Fibroblast of lung (primary cell): ENCODE results near the gene EPHB6. TPM values are rescaled to one million over a fixed set of nuclear protein-coding genes. Genes with fewer than 3 reads are reported as not detected.

ENCODE experiments used
- DNase-seq, 2 donors: peaks; one replicate each; pipeline versions ENCODE4 v3.0.0 to v3.0.0-alpha.2; 2010; ENCODE audit warnings: low read depth in 2 of 2
- H2AFZ ChIP-seq: 2 replicates; pipeline ENCODE4 v1.5.1; 2012; ENCODE audit warnings: low read length, control low read depth, inconsistent platforms
- H3K27ac ChIP-seq: 2 replicates; pipeline ENCODE4 v1.5.1; 2011; ENCODE audit warnings: low read length, control low read depth; ENCODE audit not compliant: insufficient read depth
- H3K27me3 ChIP-seq: 2 replicates; pipeline ENCODE4 v1.5.1; 2011; ENCODE audit warnings: mild to moderate bottlenecking, low read length; ENCODE audit not compliant: control insufficient read depth, insufficient read depth
- H3K36me3 ChIP-seq: 2 replicates; pipeline ENCODE4 v1.5.1; 2011; ENCODE audit warnings: low read length; ENCODE audit not compliant: control insufficient read depth, insufficient read depth
- H3K4me1 ChIP-seq: 2 replicates; pipeline ENCODE4 v1.5.1; 2011; ENCODE audit warnings: low read length; ENCODE audit not compliant: control insufficient read depth, insufficient read depth; ENCODE audit errors: extremely low read depth
- H3K4me2 ChIP-seq: 2 replicates; pipeline ENCODE4 v1.5.1; 2011; ENCODE audit warnings: low read length, control low read depth; ENCODE audit not compliant: insufficient read depth; ENCODE audit errors: extremely low read depth
- H3K4me3 ChIP-seq, 4 experiments: fragments of 200-600 bp in 1 of 4; sonication (generic) in 1 of 4; replicated peaks in 1 of 4; 2 replicates each; pipeline ENCODE4 v1.5.1; 2011 to 2016; ENCODE audit warnings: low read length in 4 of 4, low read depth in 3 of 4, mild to moderate bottlenecking in 3 of 4, control low read depth in 2 of 4, inconsistent platforms in 1 of 4, mixed read lengths in 1 of 4; ENCODE audit not compliant: insufficient read depth in 1 of 4; ENCODE audit errors: control extremely low read depth in 1 of 4
- H3K79me2 ChIP-seq: 2 replicates; pipeline ENCODE4 v1.5.1; 2012; ENCODE audit warnings: mild to moderate bottlenecking, low read length, inconsistent platforms; ENCODE audit not compliant: control insufficient read depth, insufficient read depth
- H3K9ac ChIP-seq: 2 replicates; pipeline ENCODE4 v1.5.1; 2011; ENCODE audit warnings: mild to moderate bottlenecking, low read length, control low read depth; ENCODE audit not compliant: insufficient read depth
- H3K9me3 ChIP-seq: 2 replicates; pipeline ENCODE4 v1.5.1; 2012; ENCODE audit warnings: low read depth, low read length; ENCODE audit not compliant: control insufficient read depth, insufficient read depth
- H4K20me1 ChIP-seq: 2 replicates; pipeline ENCODE4 v1.5.1; 2011; ENCODE audit warnings: low read length; ENCODE audit not compliant: control insufficient read depth, insufficient read depth; ENCODE audit errors: extremely low read depth
- CTCF ChIP-seq, 2 donors: IDR thresholded peaks in 1 of 2; conservative IDR thresholded peaks in 1 of 2; 1 replicate in 1 of 2; 2 replicates in 1 of 2; pipeline ENCODE4 v1.5.1; 2011 to 2012; ENCODE audit warnings: low read length in 2 of 2, control low read depth in 1 of 2, inconsistent platforms in 1 of 2, low read depth in 1 of 2, mild to moderate bottlenecking in 1 of 2
- EZH2 ChIP-seq: IDR thresholded peaks from 2 replicates; pipeline ENCODE4 v1.5.1; 2012; ENCODE audit warnings: low read length, control low read depth, mild to moderate bottlenecking; ENCODE audit errors: missing control alignments
- polyA plus RNA-seq, 2 donors: library from polyadenylated mRNA; depleted of rRNA in 1 of 2; stranded (reverse) in 1 of 2; unstranded in 1 of 2; fragments of >200 nt; gene quantifications; 2 replicates each; pipeline ENCODE4 v1.2.1, GENCODE V29; 2011 to 2012; ENCODE audit warnings: missing spikeins in 1 of 2
- total RNA-seq: library from RNA; depleted of rRNA; stranded (reverse); fragments of >200 nt; gene quantifications from 2 replicates; pipeline ENCODE4 v1.2.1, GENCODE V29; 2014

The EPHB6 gene
- total and polyA plus RNA-seq, 2 donors (not counting 1 experiment from before 2014, with no cell fraction given) = 1.1 to 4.3 TPM

- Histone ChIP-seq H3K4me3 (no peak overlapping the region), H3K9ac (no peak overlapping the region), H3K79me2 (no peaks in the 10 kb centered on the region), H2AFZ (no peak overlapping the region), H3K4me1 (no peaks in the 10 kb centered on the region), H3K27ac (no peak overlapping the region), H3K27me3 (no peaks in the 10 kb centered on the region), H3K4me2 (no peak overlapping the region), H4K20me1 (no peaks in the 10 kb centered on the region), H3K36me3 (no peaks in the 10 kb centered on the region), H3K9me3 (no peaks in the 10 kb centered on the region)
- TF ChIP-seq EZH2 = no peak
- no peak for TF ChIP-seq CTCF (conservative IDR thresholded peaks at IDR 0.05 in 1 of 2, IDR thresholded peaks at IDR 0.05 in 1 of 2; ENCODE audit: low read depth in 1 of 2, low read length in 2 of 2)
- DNase-seq = no peak
Measured at GRCh38 chr7:142862351-142862750, 7.5 kb downstream of the EPHB6 start.

GRCh38 chr7:142862786-142863400 lies 8.0 kb downstream of the EPHB6 start:
- Histone ChIP-seq H3K27me3 (no peaks in the 10 kb centered on the region), H3K4me1 (no peaks in the 10 kb centered on the region), H3K9ac (no peak overlapping the region), H3K9me3 (no peaks in the 10 kb centered on the region), H3K36me3 (no peaks in the 10 kb centered on the region), H2AFZ (no peak overlapping the region), H3K27ac (no peak overlapping the region), H3K79me2 (no peaks in the 10 kb centered on the region), H3K4me2 (no peak overlapping the region), H4K20me1 (no peaks in the 10 kb centered on the region), H3K4me3 (no peak overlapping the region)
- no peak for TF ChIP-seq CTCF (conservative IDR thresholded peaks at IDR 0.05 in 1 of 2, IDR thresholded peaks at IDR 0.05 in 1 of 2; ENCODE audit: low read depth in 1 of 2, low read length in 2 of 2)
- no peak for TF ChIP-seq EZH2
- no peak for DNase-seq

DNA sequence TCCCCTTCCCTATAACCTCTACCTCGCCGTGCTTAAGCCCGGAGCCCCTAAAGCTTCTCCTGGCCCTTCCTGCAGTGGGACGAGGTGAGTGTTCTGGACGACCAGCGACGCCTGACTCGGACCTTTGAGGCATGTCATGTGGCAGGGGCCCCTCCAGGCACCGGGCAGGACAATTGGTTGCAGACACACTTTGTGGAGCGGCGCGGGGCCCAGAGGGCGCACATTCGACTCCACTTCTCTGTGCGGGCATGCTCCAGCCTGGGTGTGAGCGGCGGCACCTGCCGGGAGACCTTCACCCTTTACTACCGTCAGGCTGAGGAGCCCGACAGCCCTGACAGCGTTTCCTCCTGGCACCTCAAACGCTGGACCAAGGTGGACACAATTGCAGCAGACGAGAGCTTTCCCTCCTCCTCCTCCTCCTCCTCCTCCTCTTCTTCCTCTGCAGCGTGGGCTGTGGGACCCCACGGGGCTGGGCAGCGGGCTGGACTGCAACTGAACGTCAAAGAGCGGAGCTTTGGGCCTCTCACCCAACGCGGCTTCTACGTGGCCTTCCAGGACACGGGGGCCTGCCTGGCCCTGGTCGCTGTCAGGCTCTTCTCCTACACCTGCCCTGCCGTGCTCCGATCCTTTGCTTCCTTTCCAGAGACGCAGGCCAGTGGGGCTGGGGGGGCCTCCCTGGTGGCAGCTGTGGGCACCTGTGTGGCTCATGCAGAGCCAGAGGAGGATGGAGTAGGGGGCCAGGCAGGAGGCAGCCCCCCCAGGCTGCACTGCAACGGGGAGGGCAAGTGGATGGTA lies 9.2 kb downstream of the EPHB6 start:
- Histone ChIP-seq H2AFZ (no peak overlapping the region), H3K4me2 (no peak overlapping the region), H3K4me1 (no peaks in the 10 kb centered on the region), H3K4me3 (no peak overlapping the region), H4K20me1 (no peaks in the 10 kb centered on the region), H3K9me3 (no peaks in the 10 kb centered on the region), H3K9ac (no peak overlapping the region), H3K27me3 (no peaks in the 10 kb centered on the region), H3K27ac (no peak overlapping the region), H3K79me2 (no peaks in the 10 kb centered on the region), H3K36me3 (no peaks in the 10 kb centered on the region)
- DNase-seq = no peak
- TF ChIP-seq CTCF (conservative IDR thresholded peaks at IDR 0.05 in 1 of 2, IDR thresholded peaks at IDR 0.05 in 1 of 2; ENCODE audit: low read depth in 1 of 2, low read length in 2 of 2) (no peak), EZH2 (no peak)
